Activated naive CD8-positive, alpha-beta T cell (primary cell): ENCODE results near the gene KCNMB2.
"Not testable (repeated sequence)": the region's sequence is repeated elsewhere in the genome, so short reads cannot be mapped to it uniquely, and the experiment has no call there.

ENCODE experiments used
- H3K27ac Mint-ChIP-seq: one replicate; pipeline ENCODE4 v1.8.0; 2021; ENCODE audit warnings: mixed read lengths
- H3K27me3 Mint-ChIP-seq: one replicate; pipeline ENCODE4 v1.8.0; 2021; ENCODE audit warnings: mixed read lengths
- H3K36me3 Mint-ChIP-seq: one replicate; pipeline ENCODE4 v1.8.0; 2021; ENCODE audit warnings: mixed read lengths
- H3K4me1 Mint-ChIP-seq: one replicate; pipeline ENCODE4 v1.8.0; 2021; ENCODE audit warnings: low read depth, mixed read lengths
- H3K4me3 Mint-ChIP-seq: one replicate; pipeline ENCODE4 v1.8.0; 2021; ENCODE audit warnings: mild to moderate bottlenecking, mixed read lengths
- H3K9me3 Mint-ChIP-seq: one replicate; pipeline ENCODE4 v1.8.0; 2021; ENCODE audit warnings: low read depth, mixed read lengths

KCNMB2 gene

DNA sequence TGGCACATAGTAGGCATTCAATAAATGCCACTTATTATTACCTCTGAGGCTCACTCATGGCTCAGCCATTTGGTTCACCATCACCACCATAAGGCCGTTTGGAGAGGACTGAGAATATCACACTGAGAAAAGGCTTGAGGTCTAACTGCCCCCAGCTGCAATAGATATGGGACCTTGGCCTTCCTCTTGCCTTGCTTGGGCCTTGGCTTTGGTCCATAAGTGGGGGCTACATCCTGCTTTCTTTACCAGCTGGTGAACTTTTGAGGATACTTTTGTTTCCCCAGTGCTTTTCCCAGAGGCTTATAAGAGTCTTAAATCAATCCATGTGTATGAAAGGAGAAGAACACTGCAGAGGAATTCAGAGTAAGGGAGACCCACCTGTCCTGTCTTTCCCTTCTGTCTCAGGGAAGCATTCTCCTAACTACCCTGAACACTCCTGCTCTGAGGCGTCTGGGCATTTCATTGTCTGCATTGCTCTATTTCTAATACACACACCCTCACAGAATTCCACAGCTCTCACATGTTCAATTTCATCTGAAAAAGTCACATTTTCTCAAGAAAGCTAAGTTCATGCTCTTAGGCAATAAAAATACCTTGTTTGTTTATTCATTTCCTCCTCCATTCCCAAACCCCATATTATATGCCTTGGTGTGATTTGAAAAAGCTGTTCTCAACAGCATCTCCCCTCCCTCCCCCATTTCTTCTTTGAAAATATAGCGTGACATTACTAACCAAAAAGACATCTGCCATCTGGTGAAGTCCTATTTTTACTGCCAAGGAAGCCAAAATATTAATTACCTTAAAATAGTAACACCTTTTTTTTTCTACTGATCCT is 22.5 kb upstream of the KCNMB2 start:
- H3K27me3 Mint-ChIP-seq, result peaks cover 7% of the 10 kb centered on the region
- H3K4me1 Mint-ChIP-seq, result no peaks in the 10 kb centered on the region
- H3K4me3 Mint-ChIP-seq, result no peak overlapping the region
- no peaks in the 10 kb centered on the region for H3K36me3 Mint-ChIP-seq
- H3K9me3 Mint-ChIP-seq, result no peaks in the 10 kb centered on the region
- H3K27ac Mint-ChIP-seq, result no peak overlapping the region

DNA sequence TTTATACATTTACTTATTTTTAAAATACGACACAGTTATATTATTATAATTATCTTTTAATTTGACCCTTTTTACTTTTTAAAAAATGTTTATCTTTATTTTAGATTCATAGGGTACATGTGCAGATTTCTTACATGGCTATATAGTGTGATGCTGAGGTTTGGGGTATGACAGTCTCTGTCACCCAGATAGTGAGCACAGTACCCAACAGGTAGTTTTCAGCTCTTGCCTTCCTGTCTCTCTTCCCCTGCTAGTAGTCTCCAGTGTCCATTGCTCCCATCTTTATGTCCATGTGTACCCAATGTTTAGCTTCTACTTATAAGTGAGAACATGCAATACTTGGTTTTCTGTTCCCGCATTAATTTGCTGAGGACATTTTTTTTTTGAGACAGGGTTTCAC is 21.8 kb upstream of the KCNMB2 start:
- Mint-ChIP-seq H3K36me3 (no peaks in the 10 kb centered on the region), H3K9me3 (no peaks in the 10 kb centered on the region), H3K4me1 (no peaks in the 10 kb centered on the region), H3K27ac (no peak overlapping the region), H3K4me3 (no peak overlapping the region), H3K27me3 (peaks cover 7% of the 10 kb centered on the region)

DNA sequence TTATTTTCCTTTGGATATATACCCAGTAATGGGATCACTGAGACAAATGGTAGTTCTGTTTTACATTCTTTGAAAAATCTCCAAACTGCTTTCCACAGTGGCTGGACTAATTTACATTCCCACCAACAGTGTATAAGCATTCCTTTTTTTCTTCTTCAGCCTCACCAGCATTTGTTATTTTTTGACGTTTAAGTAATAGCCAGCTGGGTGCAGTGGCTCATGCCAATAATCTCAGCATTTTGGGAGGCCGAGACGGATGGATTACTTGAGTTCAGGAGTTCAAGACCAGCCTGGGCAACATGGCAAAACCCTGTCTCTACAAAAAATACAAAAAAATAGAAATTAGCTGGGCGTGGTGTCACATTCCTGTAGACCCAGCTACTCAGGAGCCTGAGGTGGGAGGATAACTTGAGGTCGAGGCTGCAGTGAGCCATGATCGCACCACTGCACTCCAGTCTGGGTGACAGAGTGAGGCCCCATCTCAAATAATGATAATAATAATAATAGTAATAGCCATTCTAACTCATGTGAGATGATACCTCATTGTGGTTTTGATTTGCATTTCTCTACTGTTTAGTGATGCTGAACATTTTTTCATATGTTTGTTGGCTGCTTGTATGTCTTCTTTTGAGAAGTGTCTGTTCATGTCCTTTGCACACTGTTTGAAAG is 21.0 kb upstream of the KCNMB2 start:
- not testable (repeated sequence) for H3K4me3 Mint-ChIP-seq, H3K27ac Mint-ChIP-seq, H3K4me1 Mint-ChIP-seq, H3K36me3 Mint-ChIP-seq, H3K27me3 Mint-ChIP-seq, H3K9me3 Mint-ChIP-seq

DNA sequence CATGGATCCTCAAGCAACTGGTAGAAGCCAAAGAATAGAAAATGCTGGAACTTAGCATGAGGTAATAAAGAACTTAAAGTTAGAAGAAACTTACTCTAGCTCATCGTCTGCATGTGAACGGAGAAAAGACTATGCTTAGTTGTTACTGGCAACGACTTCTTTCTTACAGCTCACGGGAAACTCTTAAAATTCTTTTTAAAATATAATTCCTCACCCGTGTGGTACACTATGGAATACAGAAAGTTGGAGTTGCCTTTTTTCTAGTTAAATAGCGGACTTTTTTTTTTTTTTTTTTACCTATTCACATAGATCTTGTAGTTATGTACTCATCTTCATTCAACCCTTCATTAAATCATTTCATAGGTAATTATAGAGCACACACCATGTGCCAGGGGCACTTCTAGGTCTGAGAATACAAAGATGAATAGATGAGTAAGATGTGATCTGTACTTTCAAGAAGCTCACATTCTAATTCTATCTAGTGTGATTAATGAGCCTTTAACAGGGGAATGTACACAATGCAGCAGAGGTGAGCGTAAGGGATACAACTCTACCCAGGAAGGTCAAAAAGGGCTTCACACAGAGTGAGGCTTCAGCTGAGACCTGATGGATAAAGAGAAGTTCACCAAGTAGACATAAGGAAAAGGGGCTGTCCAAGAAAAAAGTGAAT is 18.4 kb upstream of the KCNMB2 start:
- Mint-ChIP-seq H3K9me3 (no peaks in the 10 kb centered on the region), H3K36me3 (no peaks in the 10 kb centered on the region), H3K27ac (no peak overlapping the region), H3K4me3 (no peak overlapping the region), H3K27me3 (peaks cover 9% of the 10 kb centered on the region), H3K4me1 (no peaks in the 10 kb centered on the region)

DNA sequence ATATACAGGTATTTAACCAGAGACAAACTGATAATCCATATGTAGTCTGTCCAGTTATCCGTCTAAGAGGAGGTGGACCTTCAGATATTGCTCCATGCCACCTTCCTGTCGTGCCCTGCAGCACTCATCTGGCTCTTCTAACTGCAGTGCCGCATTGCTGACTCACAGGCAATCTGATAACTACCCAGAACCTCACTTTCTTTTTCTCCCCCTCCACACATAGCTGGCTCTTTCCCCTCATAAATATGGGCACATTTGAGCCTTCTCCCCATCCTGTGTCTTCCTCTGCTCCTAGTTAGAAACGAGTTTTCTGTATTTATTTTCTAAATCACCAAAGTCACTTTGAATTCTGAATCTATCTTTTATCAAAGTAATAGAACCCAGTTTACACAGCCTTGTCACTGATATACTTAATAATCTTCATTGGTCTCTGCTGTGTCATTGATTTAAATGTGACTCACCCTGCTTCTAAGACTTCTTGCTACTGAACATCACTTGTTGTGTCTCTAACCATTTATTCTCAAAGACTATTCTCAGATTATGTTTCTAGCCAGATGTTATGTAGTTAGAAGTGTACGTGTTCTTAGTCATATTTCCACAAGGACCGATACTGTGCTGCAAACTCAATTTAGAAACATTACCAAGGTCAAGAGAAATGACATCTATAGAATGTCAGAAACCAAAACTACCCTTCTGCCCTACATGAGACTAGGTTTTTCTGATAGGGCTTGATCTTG is 17.4 kb upstream of the KCNMB2 start:
- Mint-ChIP-seq H3K9me3 (no peaks in the 10 kb centered on the region), H3K36me3 (no peaks in the 10 kb centered on the region), H3K27ac (no peak overlapping the region), H3K4me3 (no peak overlapping the region), H3K4me1 (no peaks in the 10 kb centered on the region), H3K27me3 (peaks cover 9% of the 10 kb centered on the region)

DNA sequence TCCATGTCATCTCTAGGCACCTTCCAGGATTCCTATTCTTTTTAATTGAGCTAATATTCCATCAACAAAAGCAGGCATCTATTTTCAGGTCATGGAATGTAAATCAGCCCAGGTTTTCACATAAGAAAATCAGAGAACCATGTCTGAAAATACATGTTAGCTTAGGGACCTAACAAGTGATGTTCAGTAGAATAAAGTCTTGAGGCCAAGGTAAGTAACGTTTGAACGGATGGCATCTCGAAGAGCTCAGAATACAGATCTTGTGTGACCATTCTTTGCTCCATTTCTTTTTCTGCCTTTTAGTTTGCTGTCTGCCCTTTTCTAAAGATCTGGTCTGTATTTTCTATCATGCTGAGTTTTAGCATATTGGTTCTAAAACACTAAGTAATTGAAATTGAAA is 16.5 kb upstream of the KCNMB2 start:
- Mint-ChIP-seq H3K4me3 (no peak overlapping the region), H3K36me3 (no peaks in the 10 kb centered on the region), H3K27me3 (peaks cover 9% of the 10 kb centered on the region), H3K9me3 (no peaks in the 10 kb centered on the region), H3K27ac (no peak overlapping the region), H3K4me1 (no peaks in the 10 kb centered on the region)

DNA sequence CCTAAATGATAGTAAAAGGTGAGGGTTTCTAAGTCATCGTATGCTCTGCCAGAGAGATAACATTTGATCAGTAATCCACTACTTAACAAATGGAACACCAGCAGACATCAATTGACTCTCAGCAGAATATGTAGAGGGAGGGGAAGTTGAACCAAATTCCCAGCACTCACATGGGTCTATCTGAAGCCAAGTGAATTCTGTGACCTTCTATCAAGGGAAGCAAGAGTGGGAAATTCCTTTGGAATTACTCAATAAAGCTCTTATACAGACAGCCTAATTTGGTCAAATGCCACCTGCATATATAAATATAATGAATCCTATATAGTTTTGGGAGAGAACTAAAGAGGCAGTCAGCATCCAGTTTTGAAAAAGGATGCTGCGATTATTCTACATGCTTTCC is 15.8 kb upstream of the KCNMB2 start:
- H3K27ac Mint-ChIP-seq, result no peak overlapping the region
- H3K9me3 Mint-ChIP-seq, result no peaks in the 10 kb centered on the region
- peaks cover 10% of the 10 kb centered on the region for H3K27me3 Mint-ChIP-seq
- no peaks in the 10 kb centered on the region for H3K36me3 Mint-ChIP-seq
- H3K4me3 Mint-ChIP-seq, result no peak overlapping the region
- no peaks in the 10 kb centered on the region for H3K4me1 Mint-ChIP-seq

DNA sequence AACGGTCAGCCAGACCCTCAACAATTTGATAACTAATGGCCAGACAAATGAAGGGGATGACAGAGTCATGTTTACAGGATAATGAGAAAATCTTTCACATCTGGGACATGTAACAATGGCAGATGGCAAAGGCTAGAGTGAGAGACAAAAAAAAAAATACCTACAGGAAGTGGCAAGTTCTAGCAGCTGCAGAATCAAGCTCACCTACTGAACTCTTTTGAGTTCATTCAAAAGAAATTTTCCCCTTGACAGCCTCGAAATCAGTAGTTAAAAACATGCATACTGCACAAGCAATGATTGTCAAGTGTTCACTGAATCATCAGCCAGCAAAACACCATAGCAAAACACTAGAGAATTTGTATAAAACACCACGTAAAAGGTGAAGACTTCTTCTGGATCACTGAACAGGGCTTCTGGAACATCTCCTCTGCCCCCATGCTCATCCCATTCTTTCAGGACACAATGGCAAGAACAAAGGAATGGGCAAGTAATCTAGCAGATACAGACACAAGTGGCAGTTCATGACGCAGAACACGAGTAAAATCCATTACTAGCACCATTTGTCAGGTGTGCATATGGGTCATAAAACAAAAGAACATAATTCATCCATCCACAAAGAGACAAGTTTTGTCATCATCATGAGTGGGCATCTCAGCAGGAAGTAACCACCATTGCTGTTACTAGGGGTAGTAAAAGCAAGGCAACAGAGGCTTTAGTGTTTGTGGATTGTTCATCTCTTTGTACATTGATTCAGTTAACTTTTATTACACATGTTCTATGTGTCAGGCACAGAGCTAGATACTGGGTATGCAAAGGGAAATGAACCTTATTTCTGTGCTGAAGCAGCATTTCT is 13.8 kb upstream of the KCNMB2 start:
- no peaks in the 10 kb centered on the region for H3K36me3 Mint-ChIP-seq
- no peak overlapping the region for H3K27ac Mint-ChIP-seq
- no peak overlapping the region for H3K4me3 Mint-ChIP-seq
- peaks cover 9% of the 10 kb centered on the region for H3K27me3 Mint-ChIP-seq
- no peaks in the 10 kb centered on the region for H3K4me1 Mint-ChIP-seq
- no peaks in the 10 kb centered on the region for H3K9me3 Mint-ChIP-seq

DNA sequence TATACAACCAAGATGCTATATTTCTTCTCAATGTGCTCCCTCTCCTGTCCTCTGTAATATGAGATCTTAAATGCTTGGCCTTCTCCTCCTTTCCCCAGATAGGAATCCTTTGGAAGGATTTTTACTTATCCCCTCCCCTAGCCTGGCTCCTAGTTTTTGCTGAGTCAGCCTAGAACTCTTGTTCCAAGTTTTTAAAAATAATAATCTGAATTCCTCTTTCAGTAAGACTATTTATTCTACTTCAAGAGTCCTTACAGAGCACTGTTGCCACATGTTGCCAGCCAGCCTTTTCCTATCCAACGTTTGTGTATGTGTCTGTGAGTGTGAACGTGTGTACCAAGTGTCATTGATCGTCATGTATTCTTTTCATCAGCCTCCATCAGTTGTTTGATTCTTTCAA is 11.0 kb upstream of the KCNMB2 start:
- Mint-ChIP-seq H3K27me3 (peaks cover 7% of the 10 kb centered on the region), H3K9me3 (no peaks in the 10 kb centered on the region), H3K27ac (no peak overlapping the region), H3K36me3 (no peaks in the 10 kb centered on the region), H3K4me3 (no peak overlapping the region), H3K4me1 (no peaks in the 10 kb centered on the region)

DNA sequence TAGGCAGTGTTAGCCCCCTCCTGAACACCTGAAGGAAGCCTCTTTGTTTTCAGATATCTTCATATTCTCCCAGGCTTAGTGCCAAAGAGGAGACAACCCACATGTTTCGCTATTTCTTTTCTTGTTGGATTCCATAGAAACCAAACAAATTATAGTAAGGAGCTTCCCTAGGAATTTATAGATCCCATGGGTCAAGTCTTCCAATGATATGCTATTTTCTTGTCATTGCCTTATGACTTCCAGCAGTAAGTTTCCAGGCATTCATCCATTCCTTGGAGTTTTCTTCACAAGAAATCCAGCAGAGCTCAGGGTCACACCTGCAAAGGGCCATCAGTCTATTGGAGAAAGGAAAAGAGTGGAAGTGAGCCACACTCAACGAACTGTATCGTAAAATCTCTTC is 9.9 kb upstream of the KCNMB2 start:
- Mint-ChIP-seq H3K9me3 (peaks cover 5% of the 10 kb centered on the region), H3K4me3 (no peak overlapping the region)

DNA sequence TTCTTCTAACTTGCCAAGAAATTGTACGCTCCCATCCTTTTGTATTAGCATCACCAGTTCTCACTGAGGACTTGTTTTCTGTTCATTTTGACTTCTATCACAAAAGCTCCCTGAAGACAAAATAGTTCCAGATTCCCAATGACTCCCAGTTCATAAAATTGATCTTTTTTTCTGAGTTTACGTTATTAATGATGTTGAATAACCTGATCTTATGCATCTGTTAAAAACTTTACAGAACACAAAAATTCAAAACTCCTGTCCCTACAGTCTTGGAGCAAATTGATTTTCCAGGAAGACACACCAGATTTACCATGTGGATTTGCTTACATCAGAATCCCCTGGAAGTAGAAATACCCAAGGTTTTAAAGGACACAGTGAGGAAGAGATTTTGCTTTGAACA is 8.3 kb upstream of the KCNMB2 start:
- Mint-ChIP-seq H3K36me3 (no peaks in the 10 kb centered on the region), H3K27ac (no peak overlapping the region), H3K4me1 (no peaks in the 10 kb centered on the region), H3K9me3 (peaks cover 8% of the 10 kb centered on the region), H3K27me3 (peaks cover 9% of the 10 kb centered on the region), H3K4me3 (no peak overlapping the region)

More for the DNA sequence above, 9.9 kb upstream of the KCNMB2 start:
- Mint-ChIP-seq H3K36me3 (no peaks in the 10 kb centered on the region), H3K4me1 (no peaks in the 10 kb centered on the region), H3K27ac (no peak overlapping the region), H3K27me3 (peaks cover 7% of the 10 kb centered on the region)

DNA sequence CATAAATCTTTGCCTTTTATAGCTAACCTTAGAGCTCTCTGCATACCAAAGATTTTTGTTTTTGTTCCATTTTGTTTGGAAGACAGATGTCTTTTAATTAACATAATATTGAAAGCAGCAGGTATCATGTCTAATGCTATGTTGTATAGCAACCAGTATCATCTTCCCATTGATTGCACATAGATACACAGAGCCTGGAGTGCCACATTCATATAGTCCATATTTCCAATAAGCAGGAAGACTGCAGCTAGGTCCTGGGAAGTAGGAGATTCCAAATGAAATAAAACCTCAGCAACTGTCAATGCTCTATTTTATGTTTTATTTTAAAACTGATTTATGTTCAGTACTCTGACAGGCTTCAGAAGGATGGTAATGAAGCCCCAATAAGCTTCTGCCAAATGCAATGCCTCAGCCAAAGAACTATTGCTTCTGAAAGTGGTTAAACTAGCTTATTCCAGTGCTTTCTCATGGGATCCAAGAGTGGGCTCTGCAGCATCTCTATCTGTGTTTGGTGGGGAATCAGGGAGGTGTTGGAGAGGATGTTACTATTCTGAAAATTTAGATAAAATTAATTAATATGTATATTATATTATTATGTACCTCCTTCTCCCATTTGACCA is 6.5 kb upstream of the KCNMB2 start:
- peaks cover 8% of the 10 kb centered on the region for H3K9me3 Mint-ChIP-seq
- H3K27me3 Mint-ChIP-seq, result peaks cover 13% of the 10 kb centered on the region
- H3K36me3 Mint-ChIP-seq, result no peaks in the 10 kb centered on the region
- no peaks in the 10 kb centered on the region for H3K4me1 Mint-ChIP-seq
- no peak overlapping the region for H3K27ac Mint-ChIP-seq
- no peak overlapping the region for H3K4me3 Mint-ChIP-seq

DNA sequence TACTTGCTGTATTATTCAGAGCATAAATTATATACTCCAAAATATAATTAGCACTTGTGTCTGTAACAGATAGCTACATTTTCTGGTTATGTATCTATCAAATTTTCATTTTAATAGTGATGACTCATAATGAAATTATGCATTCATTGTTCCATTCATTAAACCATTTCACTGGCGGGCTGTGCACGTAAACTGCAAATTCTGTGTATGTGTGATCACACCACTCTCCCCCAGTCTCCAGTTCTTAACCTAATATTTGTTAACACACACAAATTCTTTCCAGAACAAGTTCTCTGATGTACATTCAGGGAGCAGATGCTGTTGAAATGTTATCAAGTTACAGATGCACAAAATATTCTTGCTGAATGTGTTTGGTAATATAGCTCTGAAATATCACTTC is 3.8 kb upstream of the KCNMB2 start:
- peaks cover 23% of the 10 kb centered on the region for H3K27me3 Mint-ChIP-seq
- H3K9me3 Mint-ChIP-seq, result peaks cover 8% of the 10 kb centered on the region

More for the DNA sequence above, 3.8 kb upstream of the KCNMB2 start:
- Mint-ChIP-seq H3K4me1 (peaks cover 9% of the 10 kb centered on the region), H3K36me3 (no peaks in the 10 kb centered on the region), H3K4me3 (no peak overlapping the region), H3K27ac (no peak overlapping the region)
